Suprapubic skin (tissue), 4 donors: ENCODE measurements around the gene AMBRA1. TPM values are rescaled to one million over a fixed set of nuclear protein-coding genes. Genes with fewer than 3 reads are reported as not detected.

ENCODE experiments used
- DNase-seq, 2 donors: peaks; one replicate each; pipeline ENCODE4 v3.0.0-alpha.2; 2019; ENCODE audit warnings: low spot score in 2 of 2
- H3K27ac ChIP-seq: fragments of 200-600 bp; sonication (generic); one replicate; pipeline ENCODE4 v1.5.1; 2019
- H3K27me3 ChIP-seq: fragments of 200-600 bp; sonication (generic); one replicate; pipeline ENCODE4 v1.5.1; 2019
- H3K36me3 ChIP-seq: fragments of 200-600 bp; sonication (generic); one replicate; pipeline ENCODE4 v1.5.1; 2019
- H3K4me1 ChIP-seq: fragments of 200-600 bp; sonication (generic); one replicate; pipeline ENCODE4 v1.5.1; 2019
- H3K4me3 ChIP-seq: fragments of 200-600 bp; sonication (generic); one replicate; pipeline ENCODE4 v1.5.1; 2019; ENCODE audit warnings: mild to moderate bottlenecking
- H3K9me3 ChIP-seq: fragments of 200-600 bp; sonication (generic); one replicate; pipeline ENCODE4 v1.5.1; 2019
- EP300 ChIP-seq: sonication (generic); formaldehyde crosslinking; IDR thresholded peaks from one replicate; pipeline ENCODE4 v1.6.1; 2017; ENCODE audit warnings: antibody characterized with exemption
- POLR2A ChIP-seq, 2 donors: fragments of 450-650 bp; IDR thresholded peaks; one replicate each; pipeline ENCODE4 v1.6.1; 2017; ENCODE audit warnings: antibody characterized with exemption in 2 of 2, mild to moderate bottlenecking in 2 of 2, moderate library complexity in 2 of 2
- POLR2AphosphoS5 ChIP-seq, 3 donors: sonication (generic); formaldehyde crosslinking; IDR thresholded peaks; one replicate each; pipeline ENCODE4 v1.6.1; 2017; ENCODE audit warnings: antibody characterized with exemption in 3 of 3
- WGBS: methylation state at CpG from one replicate; pipeline ENCODE4 v1.1.5; 2018; 5-methylcytosine and 5-hydroxymethylcytosine counted together
- total RNA-seq, 4 donors: library from RNA; depleted of rRNA; stranded (reverse); fragments of >200 nt; gene quantifications; one replicate each; pipeline ENCODE4 v1.1.0, GENCODE V29; 2016
- TF ChIP-seq, protein P1 (sequence below), 2 donors: fragments of 200-600 bp in 1 of 2; fragments of 450-650 bp in 1 of 2; sonication (generic) in 1 of 2; IDR thresholded peaks; one replicate each; pipeline ENCODE4 v1.5.1; 2016 to 2019; ENCODE audit warnings: antibody characterized with exemption in 2 of 2, mild to moderate bottlenecking in 1 of 2, moderate library complexity in 1 of 2

The AMBRA1 gene
- total RNA-seq, 4 donors from 2014 or later, result 38.6 to 63.2 (median 45.6) TPM

DNA sequence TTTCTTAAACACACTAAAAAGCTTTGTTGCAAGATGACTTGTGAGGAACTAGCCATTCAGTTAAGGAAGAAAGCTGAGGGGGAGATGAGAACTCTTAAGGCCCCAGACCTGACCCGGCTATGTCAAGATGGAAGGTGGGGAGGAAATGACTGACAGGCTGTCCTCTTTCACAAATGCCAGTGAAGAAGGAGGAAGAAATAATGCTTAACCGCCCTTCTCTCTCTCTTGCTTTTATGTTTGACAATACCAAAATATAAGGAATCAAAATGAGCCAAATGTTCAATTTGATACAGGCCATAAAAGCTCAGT is 87.4 kb downstream of the AMBRA1 start:
- H3K27ac ChIP-seq, result no peak overlapping the region
- no peak for DNase-seq

DNA sequence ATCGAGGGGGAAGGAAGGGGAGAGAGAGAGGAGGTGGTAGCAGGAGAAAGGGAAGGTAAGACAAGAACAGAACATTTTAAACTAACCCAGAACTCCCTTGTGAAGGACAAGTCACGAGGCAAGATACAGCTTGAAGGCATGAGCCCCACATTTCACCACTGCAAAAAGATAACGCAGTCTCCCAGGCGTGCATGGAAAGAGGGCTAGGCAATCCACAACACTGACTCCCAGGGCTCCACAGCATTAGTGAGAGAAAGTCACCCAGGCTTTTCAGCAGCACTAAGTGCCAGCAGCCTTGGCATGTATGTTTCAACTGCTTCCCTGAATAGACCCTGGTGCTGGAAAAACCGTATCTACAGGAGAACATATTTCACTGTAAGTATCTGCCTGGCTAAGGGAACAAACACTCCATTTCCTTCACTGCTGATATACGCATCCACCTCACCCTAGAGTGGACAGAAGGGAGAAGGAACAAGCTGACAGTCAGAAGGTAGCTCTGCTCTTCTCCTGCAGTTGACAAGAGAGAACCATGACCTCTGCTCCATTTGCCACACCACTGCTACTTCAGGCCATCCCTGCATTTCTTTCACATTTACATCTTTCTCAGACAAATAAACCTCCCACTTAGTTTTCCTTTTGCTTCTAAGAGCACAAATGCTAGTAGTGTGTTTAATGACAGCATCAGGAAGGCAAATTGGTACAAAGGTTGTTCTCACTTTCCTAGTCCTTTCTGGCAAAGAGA is 87.9 kb downstream of the AMBRA1 start:
- Histone ChIP-seq H3K27me3 (no peaks in the 10 kb centered on the region), H3K27ac (no peak overlapping the region), H3K36me3 (peaks cover 43% of the 10 kb centered on the region), H3K9me3 (no peaks in the 10 kb centered on the region), H3K4me1 (no peaks in the 10 kb centered on the region), H3K4me3 (no peak overlapping the region)
- TF ChIP-seq, protein P1, sequence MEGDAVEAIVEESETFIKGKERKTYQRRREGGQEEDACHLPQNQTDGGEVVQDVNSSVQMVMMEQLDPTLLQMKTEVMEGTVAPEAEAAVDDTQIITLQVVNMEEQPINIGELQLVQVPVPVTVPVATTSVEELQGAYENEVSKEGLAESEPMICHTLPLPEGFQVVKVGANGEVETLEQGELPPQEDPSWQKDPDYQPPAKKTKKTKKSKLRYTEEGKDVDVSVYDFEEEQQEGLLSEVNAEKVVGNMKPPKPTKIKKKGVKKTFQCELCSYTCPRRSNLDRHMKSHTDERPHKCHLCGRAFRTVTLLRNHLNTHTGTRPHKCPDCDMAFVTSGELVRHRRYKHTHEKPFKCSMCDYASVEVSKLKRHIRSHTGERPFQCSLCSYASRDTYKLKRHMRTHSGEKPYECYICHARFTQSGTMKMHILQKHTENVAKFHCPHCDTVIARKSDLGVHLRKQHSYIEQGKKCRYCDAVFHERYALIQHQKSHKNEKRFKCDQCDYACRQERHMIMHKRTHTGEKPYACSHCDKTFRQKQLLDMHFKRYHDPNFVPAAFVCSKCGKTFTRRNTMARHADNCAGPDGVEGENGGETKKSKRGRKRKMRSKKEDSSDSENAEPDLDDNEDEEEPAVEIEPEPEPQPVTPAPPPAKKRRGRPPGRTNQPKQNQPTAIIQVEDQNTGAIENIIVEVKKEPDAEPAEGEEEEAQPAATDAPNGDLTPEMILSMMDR (IDR thresholded peaks at IDR 0.05), result no peak
- no peak for TF ChIP-seq EP300
- TF ChIP-seq POLR2A (IDR thresholded peaks at IDR 0.05), result no peak
- TF ChIP-seq POLR2AphosphoS5 (IDR thresholded peaks at IDR 0.05), result no peak
- DNase-seq, result no peak
- WGBS, result 85% methylated on average over 6 of the region's 6 CpGs

More for the DNA sequence above, 87.4 kb downstream of the AMBRA1 start:
- Histone ChIP-seq H3K36me3 (peaks cover 39% of the 10 kb centered on the region), H3K9me3 (no peaks in the 10 kb centered on the region), H3K4me1 (no peaks in the 10 kb centered on the region), H3K27me3 (no peaks in the 10 kb centered on the region), H3K4me3 (no peak overlapping the region)
- TF ChIP-seq POLR2A (IDR thresholded peaks at IDR 0.05) (no peak), EP300 (no peak), POLR2AphosphoS5 (IDR thresholded peaks at IDR 0.05) (no peak)
- TF ChIP-seq, protein P1 (IDR thresholded peaks at IDR 0.05), result no peak
- 77% methylated on average over 2 of the region's 2 CpGs for WGBS

DNA sequence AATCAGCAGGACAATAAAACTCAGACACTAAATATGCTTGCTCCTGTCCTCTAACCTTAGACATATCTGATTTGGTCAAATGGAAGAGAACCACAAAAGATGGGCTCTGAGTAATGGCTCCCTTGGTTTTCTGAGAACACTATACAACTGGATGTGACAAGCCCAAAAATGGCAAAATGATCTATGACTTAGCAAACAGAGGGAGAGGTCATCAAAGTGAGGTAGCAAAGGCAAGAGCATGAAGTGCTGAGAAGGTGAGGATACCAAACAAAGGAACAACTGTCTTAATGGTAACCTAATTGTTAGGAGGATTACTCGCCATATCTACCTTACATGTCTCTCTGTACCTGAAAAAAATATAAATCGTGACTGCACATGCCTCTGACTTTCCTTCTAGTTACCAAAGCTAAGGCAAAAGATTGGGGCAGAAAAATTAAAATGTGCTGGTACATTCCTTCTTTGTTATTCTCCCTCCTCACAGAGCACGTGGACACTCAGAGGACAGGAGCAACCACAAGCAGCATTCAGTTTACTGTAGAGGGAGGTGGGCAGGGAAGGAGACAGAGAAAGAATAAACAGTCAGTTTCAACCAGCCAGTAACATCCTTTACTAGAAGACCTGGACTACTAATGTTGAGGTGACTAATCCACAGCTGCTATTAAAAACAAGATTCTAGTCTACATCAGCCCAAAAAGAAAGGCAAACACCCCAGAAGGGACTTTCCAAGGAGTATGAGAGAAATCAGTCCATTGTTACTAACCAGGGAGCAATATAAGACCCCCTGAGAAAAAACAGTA is 88.8 kb downstream of the AMBRA1 start:
- TF ChIP-seq, protein P1 (IDR thresholded peaks at IDR 0.05), result no peak
- no peak for TF ChIP-seq EP300
- TF ChIP-seq POLR2A (IDR thresholded peaks at IDR 0.05), result no peak
- no peak for TF ChIP-seq POLR2AphosphoS5 (IDR thresholded peaks at IDR 0.05)
- Histone ChIP-seq H3K27me3 (no peaks in the 10 kb centered on the region), H3K36me3 (peaks cover 44% of the 10 kb centered on the region), H3K9me3 (no peaks in the 10 kb centered on the region), H3K4me3 (no peak overlapping the region), H3K4me1 (no peaks in the 10 kb centered on the region), H3K27ac (no peak overlapping the region)
- no peak for DNase-seq
- WGBS, result 87% methylated on average over 3 of the region's 3 CpGs

DNA sequence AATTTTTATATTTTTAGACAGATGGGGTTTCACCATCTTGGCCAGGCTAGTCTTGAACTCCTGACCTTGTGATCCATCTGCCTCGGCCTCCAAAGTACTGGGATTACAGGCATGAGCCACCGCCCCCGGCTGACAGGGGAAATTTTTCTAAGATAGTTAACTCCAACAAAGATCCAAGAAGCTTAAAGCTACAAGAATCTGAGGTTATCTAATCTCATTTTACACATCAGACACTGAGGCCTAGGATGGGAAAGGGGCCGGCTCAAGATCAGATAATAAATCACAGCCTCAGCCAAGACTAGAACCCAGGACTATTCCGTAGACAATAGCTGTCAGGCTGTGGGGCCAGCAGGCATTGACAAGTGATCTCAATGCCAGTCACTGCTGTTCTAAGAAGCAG is 94.0 kb downstream of the AMBRA1 start:
- DNase-seq, result no peak
- Histone ChIP-seq H3K9me3 (no peaks in the 10 kb centered on the region), H3K27me3 (no peaks in the 10 kb centered on the region), H3K4me3 (no peak overlapping the region), H3K27ac (no peak overlapping the region), H3K36me3 (peaks cover 15% of the 10 kb centered on the region), H3K4me1 (no peaks in the 10 kb centered on the region)
- WGBS, result 96% methylated on average over 5 of the region's 5 CpGs
- no peak for TF ChIP-seq EP300
- TF ChIP-seq, protein P1 (IDR thresholded peaks at IDR 0.05), result no peak
- no peak for TF ChIP-seq POLR2AphosphoS5 (IDR thresholded peaks at IDR 0.05)
- no peak for TF ChIP-seq POLR2A (IDR thresholded peaks at IDR 0.05)

DNA sequence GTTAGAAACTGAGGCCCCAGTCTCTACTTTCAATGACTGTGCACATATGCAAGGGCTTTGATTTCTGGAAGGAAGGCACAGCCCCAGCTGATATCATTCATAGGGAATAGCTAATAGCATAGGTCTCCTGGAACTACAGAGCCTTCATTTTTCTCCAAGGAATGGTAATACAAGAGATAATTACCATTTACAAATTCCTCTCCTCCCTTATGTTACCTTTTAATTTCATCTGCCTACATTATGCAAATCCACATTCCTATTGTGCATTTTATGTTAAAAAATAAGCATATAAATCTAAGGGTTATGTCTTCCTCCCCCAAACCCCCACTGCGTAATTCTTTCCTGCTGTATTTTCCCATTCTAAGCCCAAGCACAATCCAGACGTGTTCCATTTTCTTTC is 94.9 kb downstream of the AMBRA1 start:
- no peaks in the 10 kb centered on the region for H3K27me3 ChIP-seq
- peaks cover 14% of the 10 kb centered on the region for H3K36me3 ChIP-seq
- no peak for TF ChIP-seq EP300
- no peak for TF ChIP-seq POLR2A (IDR thresholded peaks at IDR 0.05)
- TF ChIP-seq, protein P1 (IDR thresholded peaks at IDR 0.05), result no peak
- TF ChIP-seq POLR2AphosphoS5 (IDR thresholded peaks at IDR 0.05), result no peak
- H3K9me3 ChIP-seq, result no peaks in the 10 kb centered on the region
- WGBS, result 93% methylated on average over 2 of the region's 2 CpGs
- H3K27ac ChIP-seq, result no peak overlapping the region
- H3K4me1 ChIP-seq, result peaks cover 2% of the 10 kb centered on the region
- DNase-seq, result no peak
- no peak overlapping the region for H3K4me3 ChIP-seq
